Pancreas (tissue), 10 donors: Measurements from ENCODE around the gene RNFT2. TPM values are rescaled to one million over a fixed set of nuclear protein-coding genes. Genes with fewer than 3 reads are reported as not detected.

ENCODE experiments used
- ATAC-seq, 4 donors: fragments of 200-7000 bp; cut with Tn5 transposase; one replicate each; pipeline versions ENCODE4 v1.8.0 to v1.9.1; 2020; ENCODE audit warnings: mild to moderate bottlenecking in 4 of 4, moderate library complexity in 4 of 4
- DNase-seq, 6 donors: peaks; one replicate each; pipeline ENCODE4 v3.0.0-alpha.2; 2020
- FAIRE-seq: peaks from 2 replicates; lab custom pipeline; 2012; peaks lifted over from hg19 to GRCh38; lab: Jason Lieb, UNC
- H3K27ac ChIP-seq, 4 donors: fragments of 200-600 bp; sonication (generic); 1 replicate in 3 of 4; 2 replicates in 1 of 4; pipeline versions ENCODE4 v1.5.0 to v1.8.0; 2020
- H3K27me3 ChIP-seq, 4 donors: fragments of 200-600 bp; one replicate each; pipeline ENCODE4 v1.8.0; 2021
- H3K36me3 ChIP-seq, 3 donors: fragments of 200-600 bp; sonication (generic) in 1 of 3; one replicate each; pipeline versions ENCODE4 v1.5.0 to v1.8.0; 2020 to 2021
- H3K4me1 ChIP-seq, 3 donors: fragments of 200-600 bp; one replicate each; pipeline ENCODE4 v1.8.0; 2021
- H3K4me3 ChIP-seq, 4 donors: fragments of 200-600 bp; sonication (generic) in 2 of 4; one replicate each; pipeline versions ENCODE4 v1.5.0 to v1.8.0; 2020 to 2021
- H3K9me3 ChIP-seq, 4 donors: fragments of 200-600 bp; one replicate each; pipeline ENCODE4 v1.8.0; 2021
- WGBS, 2 donors: extraction: QIAGEN DNeasy Blood & Tissue Kit; methylation state at CpG; one replicate each; pipeline ENCODE4 v1.1.7; 2013; 5-methylcytosine and 5-hydroxymethylcytosine counted together
- intact Hi-C, 3 donors: fragments of 100-400 bp; cut with DNase I; formaldehyde crosslinking; loops; one replicate each; pipeline versions ENCODE4 v1.11.1 to v1.14.2; 2022
- polyA plus RNA-seq, 2 donors: library from polyadenylated mRNA; stranded (reverse); fragments of 200-250 nt; gene quantifications; one replicate each; pipeline ENCODE4 v1.2.3, GENCODE V29; 2013
- total RNA-seq, 6 donors: library from RNA; stranded (reverse); fragmentation: NEBNext Ultra II Directional in 4 of 6; extraction: Animal tissue kit (Norgen Biotek cat#: 25700) in 4 of 6; gene quantifications; one replicate each; pipeline versions ENCODE4 v1.2.1 to v1.2.4, GENCODE V29; 2021 to 2023
- TF ChIP-seq, protein P1 (sequence below), 4 donors: fragments of 200-600 bp; sonication (generic) in 3 of 4; IDR thresholded peaks; one replicate each; pipeline versions ENCODE4 v1.5.0 to v1.8.0; 2021; ENCODE audit warnings: antibody characterized with exemption in 4 of 4
- donor health status: healthy with polysubstance abuse.
- donor health status: DM: no; HTN: no; CAD: no; lungs with moderate emphysema.
- donor health status: DM: no; HTN: no; CAD: no.
- donor health status: control.
- donor health status: control.
- donor health status: Bipolar disorder and iron deficiency.
- donor health status: DM: yes; HTN: yes; CAD: no.
- donor health status: DM: no; HTN: no; CAD: no.
- donor health status: DM: no; HTN: no; CAD: no.
- donor health status: DM: yes; HTN: yes; CAD: no.

Gene RNFT2
- total and polyA plus RNA-seq, 8 donors = 0.51 to 2.6 (median 1.5) TPM

DNA sequence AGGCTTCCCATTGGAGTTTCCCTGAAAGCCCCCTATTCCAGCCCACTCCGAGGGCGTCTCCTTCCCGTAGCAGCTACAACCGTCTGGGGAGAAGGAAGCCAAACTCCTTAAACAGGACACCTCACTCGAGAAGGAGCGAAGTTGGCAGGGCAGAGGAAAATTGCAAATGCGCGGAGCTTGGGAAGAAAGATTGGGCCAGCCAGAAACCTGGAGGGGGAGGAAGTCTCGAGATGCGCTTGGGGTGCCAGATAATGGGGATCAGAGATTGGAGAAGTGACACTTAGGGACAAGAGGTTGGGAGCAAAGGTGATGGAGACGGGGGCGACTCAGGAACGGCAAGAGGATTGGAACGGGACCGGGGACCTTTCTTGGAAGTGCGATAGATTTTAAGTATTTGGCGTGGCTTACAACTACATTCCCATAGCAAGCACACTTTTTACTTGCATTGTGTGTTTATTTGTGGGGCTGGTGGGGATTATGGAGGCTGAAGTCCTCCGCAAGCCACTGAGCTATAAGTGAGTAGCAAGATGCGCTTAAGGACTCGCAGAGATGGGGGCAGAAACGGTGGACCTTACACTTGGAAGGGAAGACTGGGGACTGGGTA, 142.2 kb downstream of the RNFT2 start:
- TF ChIP-seq, protein P1, sequence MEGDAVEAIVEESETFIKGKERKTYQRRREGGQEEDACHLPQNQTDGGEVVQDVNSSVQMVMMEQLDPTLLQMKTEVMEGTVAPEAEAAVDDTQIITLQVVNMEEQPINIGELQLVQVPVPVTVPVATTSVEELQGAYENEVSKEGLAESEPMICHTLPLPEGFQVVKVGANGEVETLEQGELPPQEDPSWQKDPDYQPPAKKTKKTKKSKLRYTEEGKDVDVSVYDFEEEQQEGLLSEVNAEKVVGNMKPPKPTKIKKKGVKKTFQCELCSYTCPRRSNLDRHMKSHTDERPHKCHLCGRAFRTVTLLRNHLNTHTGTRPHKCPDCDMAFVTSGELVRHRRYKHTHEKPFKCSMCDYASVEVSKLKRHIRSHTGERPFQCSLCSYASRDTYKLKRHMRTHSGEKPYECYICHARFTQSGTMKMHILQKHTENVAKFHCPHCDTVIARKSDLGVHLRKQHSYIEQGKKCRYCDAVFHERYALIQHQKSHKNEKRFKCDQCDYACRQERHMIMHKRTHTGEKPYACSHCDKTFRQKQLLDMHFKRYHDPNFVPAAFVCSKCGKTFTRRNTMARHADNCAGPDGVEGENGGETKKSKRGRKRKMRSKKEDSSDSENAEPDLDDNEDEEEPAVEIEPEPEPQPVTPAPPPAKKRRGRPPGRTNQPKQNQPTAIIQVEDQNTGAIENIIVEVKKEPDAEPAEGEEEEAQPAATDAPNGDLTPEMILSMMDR (IDR thresholded peaks at IDR 0.05) = no peak
- Histone ChIP-seq H3K27me3 (peaks cover 0 to 44% (median 9%) of the 10 kb centered on the region in 4 donors), H3K36me3 (no peaks in the 10 kb centered on the region), H3K9me3 (no peaks in the 10 kb centered on the region), H3K4me1 (peaks cover 0 to 18% (median 0%) of the 10 kb centered on the region in 3 donors), H3K4me3 (peak overlapping the region in 2 of 4 donors; percentile 25 to 43), H3K27ac (no peak overlapping the region)
- DNase-seq (no peak), FAIRE-seq (no peak), ATAC-seq (no peak)
- intact Hi-C loops = no loop called here
- 6 to 7% methylated on average over 21 of the region's 21 CpGs for WGBS, 2 donors

DNA sequence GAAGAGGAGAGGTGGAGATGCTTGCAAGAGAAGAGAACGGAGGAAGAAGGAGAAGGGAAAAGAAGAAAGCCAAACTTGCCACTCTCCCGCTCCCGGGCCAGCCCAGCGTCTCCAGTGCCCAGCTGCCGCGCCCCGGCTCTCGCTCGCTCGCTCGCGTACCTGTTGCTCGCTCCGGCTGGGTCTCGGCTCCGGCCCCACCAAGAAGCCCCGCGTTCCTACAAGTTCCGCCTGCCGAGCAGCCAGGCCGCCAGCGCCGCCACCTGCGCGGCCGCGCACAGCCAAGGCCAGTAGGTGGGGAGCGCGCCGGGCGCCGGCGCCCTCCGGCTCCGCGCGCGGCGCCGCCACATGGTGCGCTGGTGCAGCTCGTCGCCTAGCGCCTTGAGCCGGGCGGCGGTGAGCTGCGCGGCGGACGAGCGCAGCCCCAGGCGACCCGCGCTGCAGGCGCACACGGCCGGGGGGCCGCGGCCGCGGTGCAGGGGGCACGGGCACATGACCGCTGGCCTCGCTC, 142.8 kb downstream of the RNFT2 start:
- peak; percentile 87 to 95 (median 88) for ATAC-seq
- H3K27me3 ChIP-seq = peaks cover 0 to 44% (median 9%) of the 10 kb centered on the region in 4 donors
- H3K9me3 ChIP-seq = no peaks in the 10 kb centered on the region
- intact Hi-C loops = no loop called here
- H3K4me1 ChIP-seq = peaks cover 0 to 18% (median 0%) of the 10 kb centered on the region in 3 donors
- no peak for FAIRE-seq
- H3K27ac ChIP-seq = no peak overlapping the region
- H3K36me3 ChIP-seq = no peaks in the 10 kb centered on the region
- peak; percentile 25 to 82 (median 38) for DNase-seq
- peak overlapping the region in 3 of 4 donors; percentile 16 to 43 (median 25) for H3K4me3 ChIP-seq
- TF ChIP-seq, protein P1 (IDR thresholded peaks at IDR 0.05) = no peak
- 0 to 2% methylated on average over 51 to 65 of the region's 65 CpGs for WGBS, 2 donors

DNA sequence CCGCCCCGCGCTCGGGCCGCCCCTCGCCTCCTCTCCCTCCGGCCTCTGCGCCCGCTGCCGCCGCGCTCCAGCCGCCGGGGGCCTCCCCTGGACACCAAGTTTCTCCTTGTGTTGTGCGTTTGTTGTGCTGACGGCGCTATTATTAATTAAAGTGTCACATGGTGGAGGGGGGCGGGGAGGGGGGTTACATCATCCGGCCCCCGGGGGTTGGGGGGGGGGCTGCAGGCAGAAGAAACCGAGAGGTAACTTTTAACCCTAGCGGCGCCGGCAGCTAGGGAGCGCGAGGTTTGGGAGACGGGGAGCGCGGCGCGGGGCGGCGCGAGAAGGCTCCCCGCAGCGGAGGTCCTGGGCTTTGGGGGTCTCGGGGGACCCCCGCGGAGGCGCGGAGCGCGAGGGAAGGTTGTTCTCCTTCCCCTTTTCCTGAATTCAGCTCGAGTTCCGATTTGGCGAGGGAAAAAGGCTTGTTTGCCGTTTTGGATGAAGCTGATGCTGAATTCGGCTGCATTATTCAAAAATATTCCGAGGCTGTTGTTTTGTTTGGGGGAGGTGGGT, 143.3 kb downstream of the RNFT2 start, which contains the start of gene HRK:
TSS of gene HRK (minus strand) at position 117 of the 552 bp plus-strand sequence. CDS start 134 bp downstream, outside the sequence.
- H3K27me3 ChIP-seq = peaks cover 0 to 40% (median 6%) of the 10 kb centered on the region in 4 donors
- TF ChIP-seq, protein P1 (IDR thresholded peaks at IDR 0.05) = no peak
- peaks cover 0 to 18% (median 0%) of the 10 kb centered on the region in 3 donors for H3K4me1 ChIP-seq
- peak in 3 of 4 donors; percentile 6 to 46 (median 33) for ATAC-seq
- no peak for FAIRE-seq
- H3K27ac ChIP-seq = no peak within 1 kb of the TSS
- WGBS, 2 donors = 0 to 1% methylated on average over 36 to 49 of the region's 49 CpGs
- H3K36me3 ChIP-seq = no peaks in the 10 kb centered on the region
- intact Hi-C loops = no loop called here
- H3K4me3 ChIP-seq = peak within 1 kb of the TSS in 3 of 4 donors; percentile 16 to 43 (median 25)
- no peaks in the 10 kb centered on the region for H3K9me3 ChIP-seq
- DNase-seq = peak in 2 of 6 donors; percentile 20 to 49

DNA sequence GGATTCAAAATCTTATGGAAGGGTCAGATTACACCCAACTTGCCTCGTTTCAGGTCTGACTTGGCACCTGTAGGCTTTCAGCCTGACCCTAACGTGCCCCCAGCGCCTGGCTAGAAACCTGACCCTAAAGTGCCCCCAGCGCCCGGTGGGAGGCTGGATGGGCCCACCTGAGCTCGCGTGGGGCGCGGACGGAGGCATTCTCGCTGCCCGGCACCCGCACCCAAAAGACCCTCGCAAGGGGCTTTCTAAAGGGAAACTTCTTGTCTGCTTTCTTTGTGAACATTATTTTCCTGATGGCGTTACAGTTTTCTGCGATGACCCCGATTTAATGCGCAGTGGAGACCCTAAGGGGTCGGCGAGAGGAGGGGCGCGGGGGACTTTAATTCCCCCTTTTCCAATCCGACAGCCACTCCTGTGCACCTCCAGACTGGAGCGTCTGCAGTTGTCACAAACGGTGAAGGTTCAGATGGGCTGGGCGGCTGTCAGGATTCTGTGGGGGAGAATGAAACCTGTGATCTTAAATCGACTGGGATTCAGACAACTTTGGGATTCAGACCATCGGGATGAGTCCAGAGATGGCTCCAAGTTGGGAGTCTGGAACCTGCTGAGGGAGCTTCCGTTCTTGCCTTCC, 143.9 kb downstream of the RNFT2 start:
- peaks cover 0 to 40% (median 6%) of the 10 kb centered on the region in 4 donors for H3K27me3 ChIP-seq
- H3K9me3 ChIP-seq = no peaks in the 10 kb centered on the region
- DNase-seq = no peak
- TF ChIP-seq, protein P1 (IDR thresholded peaks at IDR 0.05) = no peak
- FAIRE-seq = no peak
- peaks cover 0 to 18% (median 0%) of the 10 kb centered on the region in 3 donors for H3K4me1 ChIP-seq
- no peak overlapping the region for H3K27ac ChIP-seq
- intact Hi-C loops = no loop called here
- no peak for ATAC-seq
- WGBS, 2 donors = 4% methylated on average over 29 of the region's 29 CpGs
- H3K36me3 ChIP-seq = no peaks in the 10 kb centered on the region
- H3K4me3 ChIP-seq = peak overlapping the region in 2 of 4 donors; percentile 25 to 43
